PC-9 (cell line): ENCODE measurements around the gene PPP6C.

Experiments used
- CTCF ChIP-seq: fragments of 200-600 bp; sonication (generic); conservative IDR thresholded peaks from 2 replicates; pipeline ENCODE4 v1.6.1; 2017; ENCODE audit warnings: mixed run types, antibody characterized with exemption, mild to moderate bottlenecking, moderate library complexity
- EZH2 ChIP-seq: fragments of 200-600 bp; sonication (generic); IDR thresholded peaks from 2 replicates; pipeline ENCODE4 v1.8.0; 2017; ENCODE audit warnings: antibody characterized with exemption, low read depth

GRCh38 chr9:125183054-125183453 lies 6.5 kb downstream of the PPP6C start:
- TF ChIP-seq EZH2 (no peak), CTCF (no peak)
